Coronary artery (tissue), 2 donors: ENCODE results near the gene CYP27B1.
"Not testable (repeated sequence)": the region's sequence is repeated elsewhere in the genome, so short reads cannot be mapped to it uniquely, and the experiment has no call there.

ENCODE experiments used
- DNase-seq: peaks from one replicate; pipeline ENCODE4 v3.0.0-alpha.2; 2017; ENCODE audit warnings: low spot score
- H3K27ac ChIP-seq, 2 donors: fragments of 200-600 bp; sonication (generic); one replicate each; pipeline ENCODE4 v1.5.1; 2016 to 2019
- H3K4me3 ChIP-seq: fragments of 200-600 bp; sonication (generic); 2 replicates; pipeline ENCODE4 v1.5.1; 2016; ENCODE audit warnings: mild to moderate bottlenecking, moderate library complexity
- TF ChIP-seq, protein P1 (sequence below): fragments of 200-600 bp; sonication (generic); IDR thresholded peaks from one replicate; pipeline ENCODE4 v1.5.1; 2019; ENCODE audit warnings: antibody characterized with exemption

CYP27B1 gene

DNA sequence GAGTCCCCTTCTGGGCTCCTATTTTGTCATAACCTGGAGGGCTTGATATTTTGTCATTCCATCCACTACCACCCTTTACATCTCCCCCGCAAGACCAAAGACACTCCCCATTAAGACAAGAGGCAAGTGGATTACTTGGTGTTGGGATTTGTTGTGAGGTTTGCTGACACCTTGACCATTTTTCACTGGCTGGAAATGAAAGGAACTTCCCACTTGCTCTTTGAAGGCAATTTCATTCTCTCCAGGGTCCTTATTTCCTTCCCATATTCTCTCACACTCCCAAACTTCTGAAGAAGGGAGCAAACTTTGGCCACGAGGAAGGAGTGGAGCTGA, 43.3 kb downstream of the CYP27B1 start:
- DNase-seq: no peak
- TF ChIP-seq, protein P1, sequence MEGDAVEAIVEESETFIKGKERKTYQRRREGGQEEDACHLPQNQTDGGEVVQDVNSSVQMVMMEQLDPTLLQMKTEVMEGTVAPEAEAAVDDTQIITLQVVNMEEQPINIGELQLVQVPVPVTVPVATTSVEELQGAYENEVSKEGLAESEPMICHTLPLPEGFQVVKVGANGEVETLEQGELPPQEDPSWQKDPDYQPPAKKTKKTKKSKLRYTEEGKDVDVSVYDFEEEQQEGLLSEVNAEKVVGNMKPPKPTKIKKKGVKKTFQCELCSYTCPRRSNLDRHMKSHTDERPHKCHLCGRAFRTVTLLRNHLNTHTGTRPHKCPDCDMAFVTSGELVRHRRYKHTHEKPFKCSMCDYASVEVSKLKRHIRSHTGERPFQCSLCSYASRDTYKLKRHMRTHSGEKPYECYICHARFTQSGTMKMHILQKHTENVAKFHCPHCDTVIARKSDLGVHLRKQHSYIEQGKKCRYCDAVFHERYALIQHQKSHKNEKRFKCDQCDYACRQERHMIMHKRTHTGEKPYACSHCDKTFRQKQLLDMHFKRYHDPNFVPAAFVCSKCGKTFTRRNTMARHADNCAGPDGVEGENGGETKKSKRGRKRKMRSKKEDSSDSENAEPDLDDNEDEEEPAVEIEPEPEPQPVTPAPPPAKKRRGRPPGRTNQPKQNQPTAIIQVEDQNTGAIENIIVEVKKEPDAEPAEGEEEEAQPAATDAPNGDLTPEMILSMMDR: no peak
- no peak overlapping the region for H3K27ac ChIP-seq
- H3K4me3 ChIP-seq: no peak overlapping the region

DNA sequence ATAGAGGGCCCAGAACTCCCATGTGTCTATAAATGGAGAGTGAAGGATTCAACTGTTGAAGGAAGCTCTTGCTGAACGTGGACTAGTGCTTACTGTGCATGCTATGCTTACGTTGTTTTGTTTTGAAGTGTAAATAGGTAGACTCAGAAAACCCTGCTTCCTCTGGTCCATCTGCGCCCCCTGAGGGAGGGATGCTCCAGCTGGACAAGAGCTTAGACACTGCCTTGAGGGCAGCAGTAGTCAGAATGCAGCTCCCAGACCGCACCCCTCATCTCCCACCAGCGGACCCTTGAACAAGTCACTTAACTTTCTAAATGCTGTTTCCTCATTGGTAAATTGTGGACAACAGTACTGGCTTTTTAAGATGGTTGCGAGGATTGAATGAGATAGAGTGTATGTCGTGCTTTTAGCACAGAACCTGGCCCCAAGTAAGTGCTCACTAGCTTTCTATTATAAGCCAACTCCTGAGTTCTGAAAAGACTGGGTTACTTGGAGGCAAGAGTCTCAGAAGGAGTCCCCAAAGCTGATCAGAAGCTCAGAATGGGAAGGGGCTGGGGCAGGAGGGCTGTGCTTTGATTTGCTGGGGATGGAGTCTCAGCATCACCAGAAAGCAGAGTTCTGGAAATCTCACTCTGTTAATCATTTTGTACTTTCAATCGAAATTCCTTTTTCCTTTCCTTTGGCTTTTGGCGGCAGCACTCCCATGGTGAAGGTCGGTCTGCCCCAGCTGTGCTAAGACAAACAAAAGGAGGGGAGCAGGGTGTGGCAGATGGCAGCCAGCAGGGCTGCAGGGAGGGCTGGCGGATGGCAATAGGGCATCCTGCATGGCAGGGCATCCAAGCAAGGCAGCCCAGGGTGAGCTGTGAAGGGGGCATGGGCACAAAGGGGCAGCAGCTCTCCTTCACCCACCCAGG, 43.9 kb downstream of the CYP27B1 start:
- DNase-seq: no peak
- Histone ChIP-seq H3K4me3 (no peak overlapping the region), H3K27ac (no peak overlapping the region)
- TF ChIP-seq, protein P1: no peak

DNA sequence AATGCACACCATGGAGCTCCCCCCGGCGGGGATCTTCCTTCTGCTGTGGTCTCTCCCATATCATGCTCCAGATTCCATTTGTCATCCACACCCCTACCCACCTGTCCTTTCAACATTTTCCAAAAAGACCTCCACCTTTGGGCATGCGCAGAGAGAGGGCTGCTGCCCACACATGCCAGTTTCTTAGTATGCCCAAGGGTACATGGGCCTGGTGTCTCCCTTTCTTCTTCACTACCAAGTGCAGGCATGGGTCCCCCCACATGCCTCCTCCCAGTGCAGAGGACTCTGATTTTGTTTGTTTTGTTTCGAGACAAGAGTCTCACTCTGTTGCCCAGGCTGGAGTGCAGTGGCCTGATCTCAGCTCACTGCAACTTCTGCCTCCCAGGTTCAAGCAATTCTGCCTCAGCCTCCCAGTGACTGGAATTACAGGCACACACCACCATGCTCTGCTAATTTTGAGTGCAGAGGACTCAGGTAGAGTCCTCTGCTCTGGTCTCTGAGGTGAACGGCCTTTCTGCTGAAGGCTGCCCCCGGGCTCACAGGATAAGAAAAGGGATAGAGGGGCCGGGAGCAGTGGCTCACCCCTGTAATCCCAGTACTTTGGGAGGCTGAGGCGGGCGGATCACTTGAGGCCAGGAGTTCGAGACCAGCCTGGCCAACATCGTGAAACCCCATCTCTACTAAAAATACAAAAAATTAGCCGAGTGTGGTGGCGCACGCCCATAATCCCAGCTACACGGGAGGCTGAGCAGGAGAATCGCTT, 44.9 kb downstream of the CYP27B1 start:
- DNase-seq, H3K4me3 ChIP-seq, H3K27ac ChIP-seq: not testable (repeated sequence)

DNA sequence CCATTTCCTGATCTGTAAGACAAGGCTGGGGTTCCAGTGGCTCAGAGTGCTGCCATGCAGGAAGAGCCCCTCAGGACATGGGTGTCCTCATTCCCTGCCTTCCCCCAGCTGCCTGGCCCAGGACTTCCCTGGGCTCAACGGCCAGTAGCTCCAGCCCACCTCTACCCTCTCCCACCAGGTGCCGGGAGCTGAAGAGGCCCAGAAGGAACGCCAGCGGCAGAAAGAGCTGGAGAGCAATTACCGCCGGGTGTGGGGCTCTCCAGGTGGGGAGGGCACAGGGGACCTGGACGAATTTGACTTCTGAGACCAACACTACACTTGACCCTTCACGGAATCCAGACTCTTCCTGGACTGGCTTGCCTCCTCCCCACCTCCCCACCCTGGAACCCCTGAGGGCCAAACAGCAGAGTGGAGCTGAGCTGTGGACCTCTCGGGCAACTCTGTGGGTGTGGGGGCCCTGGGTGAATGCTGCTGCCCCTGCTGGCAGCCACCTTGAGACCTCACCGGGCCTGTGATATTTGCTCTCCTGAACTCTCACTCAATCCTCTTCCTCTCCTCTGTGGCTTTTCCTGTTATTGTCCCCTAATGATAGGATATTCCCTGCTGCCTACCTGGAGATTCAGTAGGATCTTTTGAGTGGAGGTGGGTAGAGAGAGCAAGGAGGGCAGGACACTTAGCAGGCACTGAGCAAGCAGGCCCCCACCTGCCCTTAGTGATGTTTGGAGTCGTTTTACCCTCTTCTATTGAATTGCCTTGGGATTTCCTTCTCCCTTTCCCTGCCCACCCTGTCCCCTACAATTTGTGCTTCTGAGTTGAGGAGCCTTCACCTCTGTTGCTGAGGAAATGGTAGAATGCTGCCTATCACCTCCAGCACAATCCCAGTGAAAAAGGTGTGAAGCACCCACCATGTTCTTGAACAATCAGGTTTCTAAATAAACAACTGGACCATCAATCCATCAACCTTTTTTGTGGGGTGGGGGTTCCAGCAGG, 46.0 kb downstream of the CYP27B1 start:
- DNase-seq: no peak
- no peak overlapping the region for H3K27ac ChIP-seq
- no peak overlapping the region for H3K4me3 ChIP-seq
- TF ChIP-seq, protein P1: no peak

DNA sequence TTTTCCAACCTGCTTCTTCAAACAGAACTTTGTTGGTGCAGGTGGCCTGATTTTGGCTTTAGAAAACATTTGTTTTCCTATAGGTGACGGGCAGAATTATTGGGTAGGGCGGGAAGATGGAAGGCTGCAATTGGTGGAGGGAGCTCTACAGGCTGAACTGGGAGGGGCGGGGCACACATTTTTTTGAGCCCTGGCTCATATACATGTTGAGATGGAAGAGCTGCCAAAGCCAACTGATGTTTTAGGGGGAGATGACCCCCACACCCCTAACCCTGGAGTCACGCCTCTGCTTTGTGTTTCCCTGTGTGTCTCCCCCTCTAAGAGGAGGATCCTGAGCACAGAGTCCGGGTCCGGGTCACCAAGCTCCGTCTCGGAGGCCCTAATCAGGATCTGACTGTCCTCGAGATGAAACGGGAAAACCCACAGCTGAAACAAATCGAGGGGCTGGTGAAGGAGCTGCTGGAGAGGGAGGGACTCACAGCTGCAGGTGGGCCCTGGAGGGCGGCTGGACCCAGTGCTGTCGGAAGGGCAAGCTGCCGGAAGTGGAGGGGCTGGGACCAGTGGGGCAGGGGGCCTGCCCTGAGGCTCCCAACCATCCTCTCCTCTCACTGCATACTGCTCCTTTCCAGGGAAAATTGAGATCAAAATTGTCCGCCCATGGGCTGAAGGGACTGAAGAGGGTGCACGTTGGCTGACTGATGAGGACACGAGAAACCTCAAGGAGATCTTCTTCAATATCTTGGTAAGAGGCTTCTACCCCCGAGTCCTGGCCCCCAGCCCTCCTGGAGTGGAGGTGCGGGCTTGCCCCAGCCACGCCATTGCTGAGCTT, 46.9 kb downstream of the CYP27B1 start:
- Histone ChIP-seq H3K4me3 (no peak overlapping the region), H3K27ac (no peak overlapping the region)
- no peak for DNase-seq
- TF ChIP-seq, protein P1: no peak

DNA sequence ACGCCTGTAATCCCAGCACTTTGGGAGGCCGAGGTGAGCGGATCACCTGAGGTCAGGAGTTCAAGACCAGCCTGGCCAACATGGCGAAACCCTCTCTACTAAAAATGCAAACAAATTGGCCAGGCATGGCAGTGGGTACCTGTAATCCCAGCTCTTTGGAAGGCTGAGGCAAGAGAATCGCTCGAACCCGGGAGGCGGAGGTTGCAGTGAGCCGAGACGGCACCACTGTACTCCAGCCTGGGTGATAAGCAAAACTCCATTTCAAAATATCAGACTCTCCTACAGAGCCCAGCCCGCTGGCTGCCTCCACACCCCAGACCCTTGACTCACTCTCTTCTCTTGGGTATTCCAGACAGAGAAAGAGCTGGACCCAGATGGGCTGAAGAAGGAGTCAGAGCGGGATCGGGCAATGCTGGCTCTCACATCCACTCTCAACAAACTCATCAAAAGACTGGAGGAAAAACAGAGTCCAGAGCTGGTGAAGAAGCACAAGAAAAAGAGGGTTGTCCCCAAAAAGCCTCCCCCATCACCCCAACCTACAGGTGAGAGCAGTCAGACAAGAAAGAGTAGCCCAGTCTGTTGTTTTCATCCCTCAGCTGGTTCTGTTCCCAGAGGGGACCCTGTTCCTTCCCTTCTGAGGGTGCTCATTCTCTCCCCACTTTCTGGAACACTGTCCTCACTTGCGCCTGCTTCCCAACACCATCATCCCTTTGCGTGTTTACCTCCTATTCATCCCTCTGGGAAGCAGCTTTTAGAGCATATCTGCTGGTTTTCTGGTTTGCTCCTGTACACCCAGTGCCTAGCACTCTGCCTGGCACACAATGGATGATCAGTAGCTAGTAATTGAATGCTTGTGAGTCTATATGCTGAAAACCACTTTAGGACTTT, 48.0 kb downstream of the CYP27B1 start:
- Histone ChIP-seq H3K4me3 (no peak overlapping the region), H3K27ac (no peak overlapping the region)
- TF ChIP-seq, protein P1: no peak
- DNase-seq: no peak
